SK-N-SH treated with all-trans-retinoic acid at 6 μM for 48 hours (cell line): ENCODE data around the gene EXOC7.

Experiments
- BACH2 ChIP-seq: fragments of 250-450 bp; sonication (Bioruptor Pico); IDR thresholded peaks from 2 replicates; pipeline ENCODE4 v1.9.0; 2021; ENCODE audit warnings: mild to moderate bottlenecking, borderline replicate concordance
- CREB5 ChIP-seq: fragments of 250-450 bp; sonication (Bioruptor Pico); IDR thresholded peaks from 2 replicates; pipeline ENCODE4 v1.5.1; 2020; ENCODE audit warnings: low read depth, mild to moderate bottlenecking, moderate library complexity
- CSRNP3 ChIP-seq: fragments of 250-450 bp; sonication (Bioruptor Pico); IDR thresholded peaks from 2 replicates; pipeline ENCODE4 v1.5.1; 2021; ENCODE audit warnings: mild to moderate bottlenecking, moderate library complexity
- ESRRG ChIP-seq: fragments of 250-450 bp; sonication (Bioruptor Pico); IDR thresholded peaks from 2 replicates; pipeline ENCODE4 v1.6.1; 2021; ENCODE audit warnings: mild to moderate bottlenecking
- ISL1 ChIP-seq: fragments of 250-450 bp; sonication (Bioruptor Pico); IDR thresholded peaks from 2 replicates; pipeline ENCODE4 v2.1.2; 2022; ENCODE audit warnings: mild to moderate bottlenecking, moderate library complexity
- PATZ1 ChIP-seq: fragments of 250-450 bp; sonication (Bioruptor Pico); IDR thresholded peaks from 2 replicates; pipeline ENCODE4 v1.8.0; 2020; ENCODE audit warnings: mild to moderate bottlenecking, moderate library complexity, borderline replicate concordance
- SNAI2 ChIP-seq: fragments of 250-450 bp; sonication (Bioruptor Pico); IDR thresholded peaks from 2 replicates; pipeline ENCODE4 v1.5.0; 2020; ENCODE audit warnings: mild to moderate bottlenecking, moderate library complexity
- TCF4 ChIP-seq: fragments of 250-450 bp; sonication (Bioruptor Pico); IDR thresholded peaks from 2 replicates; pipeline ENCODE4 v1.8.0; 2021; ENCODE audit warnings: mild to moderate bottlenecking, moderate library complexity, borderline replicate concordance
- ZC3H10 ChIP-seq: fragments of 250-450 bp; sonication (Bioruptor Pico); IDR thresholded peaks from 2 replicates; pipeline ENCODE4 v1.5.1; 2021; ENCODE audit warnings: mild to moderate bottlenecking, moderate library complexity
- ZFP3 ChIP-seq: fragments of 250-450 bp; sonication (Bioruptor Pico); IDR thresholded peaks from 2 replicates; pipeline ENCODE4 v1.5.0; 2020; ENCODE audit warnings: mild to moderate bottlenecking, moderate library complexity
- ZFP30 ChIP-seq: fragments of 450-650 bp; formaldehyde crosslinking; IDR thresholded peaks from 2 replicates; pipeline ENCODE4 v1.5.0; 2022; ENCODE audit warnings: mild to moderate bottlenecking, moderate library complexity
- ZNF8 ChIP-seq: fragments of 450-650 bp; formaldehyde crosslinking; IDR thresholded peaks from 2 replicates; pipeline ENCODE4 v1.5.0; 2020; ENCODE audit warnings: mild to moderate bottlenecking, moderate library complexity
- TF ChIP-seq, protein P1 (sequence below): fragments of 250-450 bp; sonication (Bioruptor Pico); IDR thresholded peaks from 2 replicates; pipeline ENCODE4 v1.5.0; 2020; ENCODE audit warnings: mild to moderate bottlenecking, moderate library complexity

DNA sequence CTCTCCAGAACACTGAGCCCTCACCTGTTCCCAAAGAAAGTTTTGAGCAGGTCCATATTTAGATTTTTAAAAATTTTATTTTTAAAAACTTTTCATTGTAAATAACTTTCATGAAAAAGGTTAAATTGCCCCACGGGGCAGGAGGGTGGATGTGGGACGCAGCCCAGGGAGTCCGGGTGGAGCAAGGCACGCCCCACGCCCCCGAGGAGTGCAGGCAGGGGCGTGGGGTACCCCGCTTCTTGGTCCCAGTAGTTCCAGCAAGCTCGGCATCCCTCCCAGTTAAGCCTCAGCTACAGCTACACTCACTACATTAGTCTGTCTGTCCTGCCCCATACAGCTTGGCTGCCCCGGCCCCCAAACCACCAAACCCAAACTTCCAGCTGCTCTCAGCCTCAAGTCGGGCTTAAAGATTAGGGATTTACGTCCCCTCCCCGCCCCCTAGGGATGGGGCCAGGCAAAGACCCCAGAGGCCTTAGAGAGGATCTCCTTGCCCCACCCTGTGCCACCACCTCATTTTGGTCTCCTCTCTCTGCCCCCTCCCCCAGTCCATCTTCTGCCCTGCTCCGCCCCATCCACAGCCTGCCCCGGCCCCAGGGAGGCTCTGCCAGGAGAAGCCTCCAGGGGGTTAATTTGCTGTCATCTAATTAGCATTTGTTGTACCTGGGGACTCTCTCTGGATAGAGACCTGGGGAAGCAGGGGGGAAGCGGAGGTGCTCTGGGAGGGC is 32.9 kb upstream of the EXOC7 start:
- TF ChIP-seq CSRNP3 (CRISPR knock-in tag) (no peak), ISL1 (CRISPR knock-in tag) (no peak), ESRRG (CRISPR knock-in tag) (no peak), BACH2 (CRISPR knock-in tag) (no peak), PATZ1 (no peak), CREB5 (CRISPR knock-in tag) (no peak), ZFP30 (no peak), ZFP3 (CRISPR knock-in tag) (no peak), ZNF8 (no peak), ZC3H10 (CRISPR knock-in tag) (no peak), TCF4 (CRISPR knock-in tag) (no peak), SNAI2 (CRISPR knock-in tag) (no peak)
- TF ChIP-seq, protein P1, sequence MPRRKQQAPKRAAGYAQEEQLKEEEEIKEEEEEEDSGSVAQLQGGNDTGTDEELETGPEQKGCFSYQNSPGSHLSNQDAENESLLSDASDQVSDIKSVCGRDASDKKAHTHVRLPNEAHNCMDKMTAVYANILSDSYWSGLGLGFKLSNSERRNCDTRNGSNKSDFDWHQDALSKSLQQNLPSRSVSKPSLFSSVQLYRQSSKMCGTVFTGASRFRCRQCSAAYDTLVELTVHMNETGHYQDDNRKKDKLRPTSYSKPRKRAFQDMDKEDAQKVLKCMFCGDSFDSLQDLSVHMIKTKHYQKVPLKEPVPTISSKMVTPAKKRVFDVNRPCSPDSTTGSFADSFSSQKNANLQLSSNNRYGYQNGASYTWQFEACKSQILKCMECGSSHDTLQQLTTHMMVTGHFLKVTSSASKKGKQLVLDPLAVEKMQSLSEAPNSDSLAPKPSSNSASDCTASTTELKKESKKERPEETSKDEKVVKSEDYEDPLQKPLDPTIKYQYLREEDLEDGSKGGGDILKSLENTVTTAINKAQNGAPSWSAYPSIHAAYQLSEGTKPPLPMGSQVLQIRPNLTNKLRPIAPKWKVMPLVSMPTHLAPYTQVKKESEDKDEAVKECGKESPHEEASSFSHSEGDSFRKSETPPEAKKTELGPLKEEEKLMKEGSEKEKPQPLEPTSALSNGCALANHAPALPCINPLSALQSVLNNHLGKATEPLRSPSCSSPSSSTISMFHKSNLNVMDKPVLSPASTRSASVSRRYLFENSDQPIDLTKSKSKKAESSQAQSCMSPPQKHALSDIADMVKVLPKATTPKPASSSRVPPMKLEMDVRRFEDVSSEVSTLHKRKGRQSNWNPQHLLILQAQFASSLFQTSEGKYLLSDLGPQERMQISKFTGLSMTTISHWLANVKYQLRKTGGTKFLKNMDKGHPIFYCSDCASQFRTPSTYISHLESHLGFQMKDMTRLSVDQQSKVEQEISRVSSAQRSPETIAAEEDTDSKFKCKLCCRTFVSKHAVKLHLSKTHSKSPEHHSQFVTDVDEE (CRISPR knock-in tag), result no peak
